Umbilical cord (tissue), 2 donors: ENCODE measurements around the gene LILRB4. TPM values are rescaled to one million over a fixed set of nuclear protein-coding genes. Genes with fewer than 3 reads are reported as not detected.
"Not testable (repeated sequence)": the region's sequence is repeated elsewhere in the genome, so short reads cannot be mapped to it uniquely, and the experiment has no call there.

Experiments
- DNase-seq: peaks from one replicate; pipeline ENCODE4 v3.0.0-alpha.2; 2015; ENCODE audit warnings: low spot score
- total RNA-seq: library from RNA; depleted of rRNA; stranded (reverse); fragments of >200 nt; gene quantifications from one replicate; pipeline ENCODE4 v1.2.3, GENCODE V29; 2014; ENCODE audit warnings: low replicate concordance; ENCODE audit not compliant: insufficient read depth

The LILRB4 gene
- total RNA-seq, 1 donor from 2014 or later: 4.6 TPM

DNA sequence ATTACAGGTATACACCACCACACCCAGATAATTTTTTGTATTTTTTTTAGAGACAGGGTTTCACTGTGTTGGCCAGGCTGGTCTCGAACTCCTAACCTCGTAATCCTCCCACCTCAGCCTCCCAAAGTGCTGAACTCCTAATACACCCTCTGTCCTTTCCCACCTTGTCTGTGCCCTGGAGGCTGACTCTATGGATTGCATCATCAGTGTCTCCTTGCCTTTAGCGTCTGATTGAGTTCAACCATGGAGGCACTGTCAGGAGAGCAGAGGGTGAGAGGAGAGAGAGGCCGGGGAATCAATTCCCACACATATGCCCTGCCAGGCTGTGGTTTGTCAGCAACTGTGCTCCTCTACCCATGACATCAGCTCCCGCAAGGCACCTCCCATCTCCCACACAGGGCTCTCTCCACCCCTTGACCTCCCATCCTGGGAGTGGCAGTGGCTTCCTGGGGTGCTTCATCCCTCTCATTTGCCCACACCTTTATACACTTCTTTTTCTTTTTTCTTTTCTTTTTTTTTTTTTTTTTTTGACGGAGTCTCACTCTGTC lies 12.6 kb upstream of the LILRB4 start:
- no peak for DNase-seq

DNA sequence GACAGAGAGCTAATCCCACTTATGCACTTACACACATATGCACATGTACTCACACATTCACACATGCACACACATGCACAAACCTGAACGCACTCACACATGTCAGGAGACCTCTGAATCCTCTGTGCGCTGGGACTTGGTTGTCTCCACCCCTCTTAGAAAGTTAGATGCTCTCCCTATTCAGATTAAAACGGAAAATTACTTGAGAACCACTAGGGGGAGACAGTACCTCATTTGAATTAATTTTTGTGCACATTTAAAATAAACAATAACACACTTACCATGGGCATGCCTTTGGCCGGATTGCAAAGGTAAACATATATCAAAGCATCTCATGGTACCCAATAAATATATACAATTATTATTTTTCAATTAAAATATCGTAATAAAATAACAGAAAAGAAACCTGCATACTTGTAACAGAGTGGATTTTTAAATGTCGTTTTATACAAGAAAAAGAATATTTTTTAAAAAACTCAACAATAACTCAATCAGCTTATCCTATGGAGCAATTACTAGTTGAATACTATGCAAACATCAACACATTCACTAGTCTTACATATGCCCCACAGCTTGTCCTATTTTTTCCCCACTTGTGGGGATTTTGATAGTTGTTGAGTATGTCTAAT lies 9.5 kb upstream of the LILRB4 start:
- DNase-seq: no peak

DNA sequence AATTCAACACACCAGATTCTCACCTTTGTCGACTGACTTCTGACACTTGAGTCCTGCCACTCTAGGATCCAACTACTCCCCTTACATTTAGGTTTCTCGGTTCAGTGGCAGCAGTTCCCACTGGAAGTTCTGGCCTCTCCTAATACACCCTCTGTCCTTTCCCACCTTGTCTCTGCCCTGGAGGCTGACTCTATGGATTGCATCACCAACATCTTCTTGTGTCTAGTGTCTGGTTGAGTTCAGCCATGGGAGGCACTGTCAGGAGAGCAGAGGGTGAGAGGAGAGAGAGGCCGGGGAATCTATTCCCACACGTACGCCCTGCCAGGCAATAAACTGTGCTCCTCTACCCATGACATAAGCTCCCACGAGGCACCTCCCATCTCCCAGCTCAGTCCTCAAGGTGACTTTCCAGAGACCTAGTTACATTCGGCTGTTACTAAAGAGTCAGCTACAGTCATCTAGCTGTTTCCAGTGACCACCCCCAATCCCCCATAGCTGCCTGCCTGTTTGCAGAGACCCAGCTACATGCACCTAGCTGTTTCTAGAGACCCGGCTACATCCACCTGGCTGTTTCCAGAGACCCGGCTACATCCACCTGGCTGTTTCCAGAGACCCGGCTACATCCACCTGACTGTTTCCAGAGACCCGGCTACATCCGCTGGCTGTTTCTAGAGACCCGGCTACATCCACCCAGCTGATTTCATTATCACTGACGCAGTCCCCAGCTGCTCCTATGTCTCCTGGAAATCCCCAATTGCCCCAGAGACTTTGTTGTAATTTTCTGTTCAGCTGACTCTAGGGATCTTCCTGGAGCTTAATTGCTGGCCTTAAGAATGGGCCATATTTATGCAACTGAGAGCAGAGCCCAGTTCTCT lies 8.1 kb upstream of the LILRB4 start:
- DNase-seq: no peak

DNA sequence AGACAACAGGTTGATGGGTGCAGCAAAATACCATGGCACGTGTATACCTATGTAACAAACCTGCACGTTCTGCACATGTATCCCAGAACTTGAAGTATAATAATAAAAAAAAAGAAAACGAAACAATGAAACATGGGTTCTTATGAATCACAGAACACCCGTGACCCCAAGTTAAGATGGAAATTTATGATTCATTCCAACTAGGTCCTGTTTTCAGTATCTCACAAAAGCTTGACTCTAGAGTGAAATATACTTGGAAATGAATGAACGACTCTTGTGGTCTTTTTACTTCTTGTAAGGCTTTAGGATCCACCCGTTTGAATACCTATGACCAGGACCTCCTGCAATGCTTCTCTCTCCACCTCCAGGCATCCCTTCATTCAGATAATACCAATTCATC lies 3.5 kb upstream of the LILRB4 start:
- no peak for DNase-seq

DNA sequence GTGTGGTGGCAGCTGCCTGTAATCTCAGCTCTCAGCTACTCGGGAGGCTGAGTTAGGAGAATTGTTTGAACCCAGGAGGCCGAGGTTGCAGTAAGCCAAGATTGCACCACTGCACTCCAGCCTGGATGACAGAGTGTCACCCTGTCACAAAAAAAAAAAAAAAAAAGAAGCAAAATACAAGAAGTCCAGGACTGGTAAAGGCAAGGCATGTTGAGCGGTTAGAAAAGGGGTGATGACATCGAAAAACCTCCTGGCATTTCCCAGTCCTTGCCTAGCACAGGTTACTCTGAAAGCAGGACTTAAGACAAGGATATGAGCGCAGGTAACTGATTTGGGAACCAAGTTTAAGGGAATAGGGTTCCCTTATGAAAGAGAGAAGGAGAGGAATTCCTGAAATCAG lies 2.5 kb upstream of the LILRB4 start:
- DNase-seq: no peak

DNA sequence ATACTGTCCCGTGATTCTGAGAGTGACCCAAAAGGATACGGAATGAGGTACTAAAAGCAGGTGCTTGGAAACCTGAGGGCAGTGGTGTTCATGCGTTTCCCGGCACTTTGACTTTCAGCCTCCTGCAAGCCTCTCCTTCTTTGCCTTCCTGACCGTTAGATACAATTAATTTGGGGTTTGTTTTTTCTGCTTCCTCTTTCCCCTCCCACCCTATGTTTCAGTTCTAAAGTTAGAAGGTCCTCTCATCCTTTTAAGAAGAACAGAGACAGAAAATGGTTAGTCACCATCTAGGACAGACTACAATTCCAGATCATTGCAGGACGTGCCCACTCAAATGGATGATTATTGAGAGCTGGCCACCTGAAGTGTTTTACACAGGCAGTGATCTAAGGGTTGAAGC lies 1.8 kb upstream of the LILRB4 start:
- DNase-seq: no peak

DNA sequence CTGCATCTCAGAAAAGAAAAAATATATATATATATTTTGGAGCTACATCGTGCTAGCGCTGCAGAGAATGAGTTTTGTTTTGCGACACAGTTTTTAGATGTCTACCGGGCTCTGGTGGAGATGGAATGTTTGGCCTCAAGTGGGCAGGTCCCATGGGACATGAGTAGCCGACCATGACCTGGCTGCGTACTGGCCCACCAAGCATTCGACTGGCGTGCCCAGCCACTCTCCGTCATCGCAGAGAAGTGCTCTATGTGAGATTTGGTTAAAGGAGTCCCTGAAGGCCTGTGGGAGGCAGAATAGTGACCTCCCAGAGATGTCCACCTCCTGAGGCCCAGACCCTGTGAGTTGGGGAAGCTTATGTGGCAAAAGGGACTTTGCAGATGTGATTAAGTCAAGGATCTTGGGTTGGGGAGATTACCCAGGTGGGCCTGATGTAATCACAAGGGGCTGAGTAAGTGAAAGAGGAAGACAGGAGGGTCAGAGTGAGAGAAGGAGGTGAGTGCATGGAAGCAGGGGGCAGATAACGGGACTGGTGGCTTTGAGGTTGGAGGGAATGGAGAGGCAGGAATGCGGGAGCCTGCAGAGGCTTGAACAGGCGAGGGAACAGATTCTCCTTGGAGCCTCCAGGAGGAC lies 821 bp upstream of the LILRB4 start:
- DNase-seq: no peak

DNA sequence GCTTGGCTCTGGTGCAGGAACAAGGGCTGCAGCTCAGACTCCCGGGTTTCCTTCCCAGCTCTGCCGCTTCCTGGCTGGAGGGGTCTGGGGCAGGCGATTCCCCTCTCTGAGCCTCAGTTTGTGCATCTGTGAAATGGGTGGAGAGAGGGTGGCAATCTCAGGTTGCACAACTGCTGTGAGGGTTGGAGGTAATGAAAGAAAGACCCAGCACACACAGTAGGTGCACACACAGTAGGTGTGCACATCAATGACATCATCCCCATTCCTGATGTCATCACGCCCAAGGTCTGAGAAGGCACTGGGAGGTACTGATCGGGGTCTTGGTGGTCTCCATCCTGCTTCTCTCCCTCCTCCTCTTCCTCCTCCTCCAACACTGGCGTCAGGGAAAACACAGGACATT lies 2.7 kb downstream of the LILRB4 start:
- no peak for DNase-seq

DNA sequence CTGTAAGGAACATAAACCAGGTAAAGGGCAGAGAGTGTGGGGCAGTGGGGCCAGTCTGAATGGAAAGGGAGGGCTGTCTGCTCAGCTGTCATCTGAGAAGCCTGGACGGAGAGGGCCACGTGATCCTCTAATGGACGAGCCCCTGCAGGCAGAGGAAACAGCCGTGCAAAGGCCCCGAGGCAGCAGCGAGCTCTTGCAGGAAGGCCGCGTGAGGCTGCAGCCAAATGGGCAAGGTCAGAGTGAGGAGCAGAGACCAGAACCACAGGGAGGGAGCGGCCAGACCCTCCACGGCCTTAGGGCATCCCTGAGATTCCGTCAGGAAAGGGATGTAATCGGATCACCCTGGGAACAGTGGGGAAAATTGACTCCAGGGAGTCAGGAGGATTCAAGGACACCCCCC lies 4.4 kb downstream of the LILRB4 start:
- no peak for DNase-seq

DNA sequence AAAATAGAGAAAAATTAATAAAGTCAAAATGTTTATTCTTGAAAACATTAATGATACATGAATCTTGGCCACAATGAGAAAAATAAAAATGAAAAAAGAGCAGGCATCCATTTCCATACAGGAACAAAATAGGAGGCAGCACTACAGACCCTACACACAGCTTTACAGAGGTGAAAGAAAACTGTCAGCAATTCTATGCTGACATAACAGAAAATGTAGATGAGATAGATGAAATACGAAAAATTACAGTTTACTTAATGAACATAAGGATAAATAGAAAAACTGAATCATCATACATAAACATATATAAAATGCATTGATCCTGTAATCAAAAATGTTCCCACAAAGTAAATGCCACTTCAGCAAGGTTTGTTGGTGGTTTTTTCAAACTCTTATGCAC lies 5.6 kb downstream of the LILRB4 start:
- DNase-seq: no peak

DNA sequence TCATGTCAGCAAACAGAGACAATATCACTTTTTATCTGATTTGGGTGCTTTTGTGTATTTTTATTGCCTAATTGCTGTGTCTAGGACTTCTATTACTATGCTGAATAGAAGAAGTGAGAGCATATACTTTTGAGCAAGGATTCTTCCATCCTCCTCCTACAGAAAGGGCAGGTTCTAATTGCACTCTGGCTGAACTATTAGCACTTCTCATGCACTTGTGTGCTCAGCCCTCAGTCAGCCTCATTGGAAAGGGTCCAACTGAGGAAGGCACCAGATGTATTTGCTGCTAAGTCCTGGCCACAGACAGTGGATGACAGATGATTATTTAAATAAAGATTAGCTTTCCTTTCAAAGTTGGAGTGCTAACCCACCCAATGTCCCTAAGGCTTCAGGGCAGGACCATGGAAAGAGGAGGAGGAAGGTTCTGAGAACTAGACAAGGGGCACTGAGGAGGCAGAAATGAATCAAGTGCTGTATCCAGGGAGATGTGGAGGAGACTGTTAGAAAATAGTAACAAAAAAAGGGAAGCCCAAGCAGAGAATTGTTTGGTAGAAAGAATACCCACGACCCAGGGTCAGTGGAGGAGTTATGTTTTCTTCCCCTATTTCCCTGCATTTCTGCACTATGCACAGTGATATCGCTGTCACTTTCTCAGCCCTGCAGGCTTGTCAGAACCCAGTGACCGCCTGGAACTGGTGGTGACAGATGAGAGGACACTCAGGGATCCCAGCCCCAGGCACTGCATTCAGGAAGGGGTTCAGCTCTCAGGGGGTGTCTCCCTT lies 8.0 kb downstream of the LILRB4 start:
- no peak for DNase-seq

DNA sequence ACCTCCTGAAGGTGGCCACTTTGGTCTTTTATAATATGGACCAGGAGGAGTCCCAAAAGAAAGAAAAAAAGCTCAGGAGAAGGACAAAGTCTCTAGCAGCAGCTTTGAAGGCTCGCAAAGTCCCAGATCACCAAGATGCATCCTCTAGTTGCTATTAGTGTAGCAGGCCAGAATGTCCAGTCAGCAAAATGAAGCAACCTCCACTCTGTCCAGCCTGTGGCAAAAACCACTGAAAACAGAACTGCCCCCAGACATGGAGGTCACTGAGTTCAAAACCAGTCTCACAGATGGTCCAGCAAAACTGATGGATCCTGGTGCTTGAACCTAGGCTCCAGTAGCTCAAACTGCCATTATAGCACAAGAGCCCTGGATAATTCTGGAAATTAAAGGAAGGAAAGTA lies 10.4 kb downstream of the LILRB4 start:
- DNase-seq: no peak

DNA sequence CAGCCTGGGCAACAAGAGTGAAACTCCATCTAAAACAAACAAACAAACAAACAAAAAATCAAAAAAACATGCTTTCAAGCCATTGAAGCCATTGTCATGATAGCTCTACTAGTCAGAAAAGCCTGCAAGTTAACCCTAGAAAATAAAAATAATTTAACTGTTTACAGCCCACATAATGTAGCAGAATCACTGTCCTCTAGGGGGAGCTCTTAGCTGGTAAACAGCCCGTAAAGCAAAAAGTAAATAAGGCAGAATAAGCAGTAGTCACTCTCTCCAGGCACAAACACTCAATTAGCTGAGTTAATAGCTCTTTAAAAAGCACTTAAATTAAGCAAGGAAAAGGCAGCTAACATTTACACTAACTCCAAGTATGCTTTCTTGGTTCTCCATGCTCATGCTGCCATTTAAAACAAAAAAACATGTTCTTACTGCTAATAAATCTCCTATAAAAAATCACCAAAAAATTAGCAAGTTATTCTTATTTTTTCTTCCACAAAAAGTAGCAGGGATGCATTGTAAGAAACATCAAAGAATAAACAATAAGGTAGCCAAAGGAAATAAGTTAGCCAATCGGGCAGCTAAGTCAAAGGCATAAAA lies 11.3 kb downstream of the LILRB4 start:
- DNase-seq: no peak

DNA sequence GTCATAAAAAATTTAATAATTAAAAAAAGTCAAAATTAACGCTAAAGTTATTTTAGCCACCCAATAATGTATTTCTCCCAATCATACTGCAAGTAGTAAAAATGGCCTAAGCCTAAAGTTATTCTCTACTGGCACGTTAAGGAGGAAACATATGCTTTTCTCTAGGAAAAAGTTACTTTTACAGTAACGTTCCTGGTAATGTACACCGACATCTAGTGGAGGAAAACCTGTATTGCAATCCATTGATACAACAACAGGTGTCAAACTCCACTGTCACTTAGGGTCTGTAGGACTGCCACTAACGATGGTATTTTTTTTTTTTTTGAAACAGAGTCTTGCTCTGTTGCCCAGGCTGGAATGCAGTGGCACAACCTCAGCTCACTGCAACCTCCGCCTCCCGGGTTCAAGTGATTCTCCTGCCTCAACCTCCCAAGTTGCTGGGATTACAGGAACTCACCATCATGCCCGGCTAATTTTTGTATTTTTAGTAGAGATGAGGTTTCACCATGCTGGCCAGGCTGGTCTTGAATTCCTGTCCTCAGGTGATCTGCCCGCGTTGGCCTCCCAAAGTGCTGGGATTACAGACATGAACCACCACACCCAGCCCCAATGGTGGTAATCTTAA lies 13.5 kb downstream of the LILRB4 start:
- DNase-seq: peak; percentile 29

DNA sequence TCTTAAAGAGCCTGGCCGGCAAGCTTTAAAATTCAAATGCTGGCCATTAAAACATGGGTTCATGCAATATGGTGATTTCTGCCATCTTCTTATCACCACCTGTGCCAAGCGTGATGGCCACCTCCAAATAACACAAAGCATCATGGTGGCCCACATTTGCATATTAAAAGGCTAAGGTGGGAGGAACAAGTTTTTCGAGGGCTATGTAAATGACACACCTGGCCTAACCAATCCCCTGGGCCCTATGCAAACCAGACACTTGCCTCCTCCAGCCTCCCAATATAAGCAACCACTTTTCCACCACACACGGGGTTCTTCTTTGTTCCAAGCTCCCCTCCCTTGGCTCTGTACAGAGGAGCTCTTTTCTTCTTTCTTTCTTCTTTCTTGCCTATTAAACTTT lies 14.4 kb downstream of the LILRB4 start:
- DNase-seq: no peak

DNA sequence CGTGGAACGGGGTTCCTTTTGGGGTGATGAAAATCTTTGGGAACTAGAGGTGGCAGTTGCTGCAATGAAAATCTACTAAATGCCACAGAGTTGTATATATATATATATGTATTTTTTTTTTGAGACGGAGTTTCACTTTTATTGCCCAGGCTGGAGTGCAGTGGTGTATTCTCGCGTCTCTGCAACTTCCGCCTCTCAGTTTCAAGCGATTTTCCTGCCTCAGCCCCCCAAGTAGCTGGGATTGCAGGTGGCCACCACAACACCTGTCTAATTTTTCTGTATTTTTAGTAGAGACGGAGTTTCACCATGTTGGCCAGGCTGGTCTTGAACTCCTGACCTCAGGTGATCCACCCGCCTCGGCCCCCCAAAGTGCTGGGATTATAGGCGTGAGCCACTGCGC lies 18.8 kb downstream of the LILRB4 start:
- not testable (repeated sequence) for DNase-seq

DNA sequence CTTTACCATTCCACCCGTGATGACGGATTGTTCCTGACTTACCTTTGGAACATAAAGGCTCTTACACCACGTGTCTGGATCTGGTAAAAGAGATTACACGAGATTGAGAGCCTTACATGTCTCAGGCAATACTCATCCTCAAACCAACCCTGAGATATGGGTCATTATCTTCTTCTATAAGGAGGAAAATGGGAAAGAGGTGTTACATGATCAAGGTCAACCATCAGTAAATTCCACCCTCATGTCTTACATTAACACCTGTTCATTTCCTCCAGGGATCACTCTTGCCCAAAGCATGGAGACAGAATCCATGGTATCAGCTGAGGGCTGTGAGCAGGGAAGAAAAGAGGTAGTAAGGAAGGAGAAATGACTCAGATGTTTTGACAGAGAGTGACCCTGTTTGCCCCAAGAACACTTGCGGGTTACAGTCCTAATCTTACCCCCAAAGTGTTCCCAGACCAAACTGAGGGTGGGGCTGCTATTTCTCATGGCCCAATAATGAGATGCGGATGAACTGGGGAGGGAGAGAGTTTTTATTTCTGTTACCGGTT lies 19.6 kb downstream of the LILRB4 start:
- no peak for DNase-seq

DNA sequence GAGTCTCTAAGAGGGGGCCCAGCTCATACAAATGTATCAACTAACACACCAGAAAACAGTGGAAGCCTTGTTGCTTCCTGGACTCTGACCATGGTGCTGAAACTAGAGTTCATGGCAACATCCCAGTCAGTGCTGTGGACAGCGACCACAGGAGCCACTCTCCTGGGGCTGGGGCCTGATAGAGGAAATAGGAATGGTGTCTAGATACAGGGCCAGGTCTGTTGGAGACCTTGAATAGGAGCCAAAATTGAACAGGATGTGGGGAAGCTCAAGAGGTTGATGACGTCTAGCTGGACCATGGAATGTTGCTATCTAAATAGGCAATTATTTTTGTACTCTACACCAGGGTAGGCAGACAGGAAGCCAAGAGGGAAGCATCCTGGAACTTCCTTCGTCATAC lies 21.7 kb downstream of the LILRB4 start:
- no peak for DNase-seq

DNA sequence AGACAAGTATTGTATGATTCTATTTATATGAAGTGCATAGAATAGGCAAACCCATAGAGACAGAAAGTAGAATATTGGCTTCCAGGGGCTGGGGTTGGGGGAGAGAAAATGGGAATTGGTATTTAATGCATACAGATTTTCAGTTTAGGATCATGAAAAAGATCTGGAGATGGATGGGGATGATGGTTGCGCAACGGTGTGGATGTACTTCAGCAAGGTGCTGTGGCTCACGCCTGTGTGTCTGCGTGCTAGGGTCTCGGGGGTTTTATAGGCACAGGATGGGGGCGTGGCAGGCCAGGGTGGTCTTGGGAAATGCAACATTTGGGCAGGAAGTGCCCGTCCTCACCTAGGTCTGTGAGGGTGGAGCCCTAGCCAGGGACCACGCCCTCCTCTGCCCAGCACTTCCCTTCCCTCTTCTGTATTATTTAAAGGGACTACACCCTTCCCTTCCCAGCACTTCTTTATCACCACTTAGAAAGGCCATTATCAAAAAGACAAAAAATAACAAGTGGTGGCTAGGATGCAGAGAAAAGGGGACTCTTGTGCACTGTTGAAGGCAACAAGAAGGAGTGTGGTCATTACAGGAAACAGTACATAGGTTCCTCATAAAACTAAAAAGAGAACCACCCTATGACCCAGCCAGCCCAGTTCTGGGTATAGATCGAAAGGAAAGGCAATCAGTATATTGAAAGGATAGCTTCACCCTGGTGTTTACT lies 29.0 kb downstream of the LILRB4 start:
- no peak for DNase-seq

DNA sequence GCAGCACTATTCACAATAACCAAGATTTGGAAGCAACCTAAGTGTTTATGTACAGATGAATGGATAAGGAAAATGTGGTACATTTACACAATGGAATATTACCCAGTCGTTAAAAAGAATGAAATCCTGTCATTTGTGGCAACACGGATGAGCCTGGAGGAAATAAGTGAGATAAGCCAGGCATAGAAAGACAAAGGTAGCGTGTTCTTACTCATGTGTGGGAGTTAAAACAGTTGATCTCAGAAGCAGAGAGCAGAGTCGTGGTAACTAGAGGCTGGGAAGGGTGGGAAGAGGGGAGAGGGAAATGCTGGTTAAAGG lies 29.5 kb downstream of the LILRB4 start:
- no peak for DNase-seq
